GM19035 (cell line): Measurements from ENCODE around the gene TRPM5.
"Not testable (repeated sequence)": the region's sequence is repeated elsewhere in the genome, so short reads cannot be mapped to it uniquely, and the experiment has no call there.

ENCODE experiments used
- ATAC-seq: cut with Tn5 transposase; IDR thresholded peaks from one replicate; pipeline ENCODE4 v1.9.1; 2021; ENCODE audit not compliant: unreplicated experiment

TRPM5 gene, protein sequence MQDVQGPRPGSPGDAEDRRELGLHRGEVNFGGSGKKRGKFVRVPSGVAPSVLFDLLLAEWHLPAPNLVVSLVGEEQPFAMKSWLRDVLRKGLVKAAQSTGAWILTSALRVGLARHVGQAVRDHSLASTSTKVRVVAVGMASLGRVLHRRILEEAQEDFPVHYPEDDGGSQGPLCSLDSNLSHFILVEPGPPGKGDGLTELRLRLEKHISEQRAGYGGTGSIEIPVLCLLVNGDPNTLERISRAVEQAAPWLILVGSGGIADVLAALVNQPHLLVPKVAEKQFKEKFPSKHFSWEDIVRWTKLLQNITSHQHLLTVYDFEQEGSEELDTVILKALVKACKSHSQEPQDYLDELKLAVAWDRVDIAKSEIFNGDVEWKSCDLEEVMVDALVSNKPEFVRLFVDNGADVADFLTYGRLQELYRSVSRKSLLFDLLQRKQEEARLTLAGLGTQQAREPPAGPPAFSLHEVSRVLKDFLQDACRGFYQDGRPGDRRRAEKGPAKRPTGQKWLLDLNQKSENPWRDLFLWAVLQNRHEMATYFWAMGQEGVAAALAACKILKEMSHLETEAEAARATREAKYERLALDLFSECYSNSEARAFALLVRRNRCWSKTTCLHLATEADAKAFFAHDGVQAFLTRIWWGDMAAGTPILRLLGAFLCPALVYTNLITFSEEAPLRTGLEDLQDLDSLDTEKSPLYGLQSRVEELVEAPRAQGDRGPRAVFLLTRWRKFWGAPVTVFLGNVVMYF (N-terminal part only)

DNA sequence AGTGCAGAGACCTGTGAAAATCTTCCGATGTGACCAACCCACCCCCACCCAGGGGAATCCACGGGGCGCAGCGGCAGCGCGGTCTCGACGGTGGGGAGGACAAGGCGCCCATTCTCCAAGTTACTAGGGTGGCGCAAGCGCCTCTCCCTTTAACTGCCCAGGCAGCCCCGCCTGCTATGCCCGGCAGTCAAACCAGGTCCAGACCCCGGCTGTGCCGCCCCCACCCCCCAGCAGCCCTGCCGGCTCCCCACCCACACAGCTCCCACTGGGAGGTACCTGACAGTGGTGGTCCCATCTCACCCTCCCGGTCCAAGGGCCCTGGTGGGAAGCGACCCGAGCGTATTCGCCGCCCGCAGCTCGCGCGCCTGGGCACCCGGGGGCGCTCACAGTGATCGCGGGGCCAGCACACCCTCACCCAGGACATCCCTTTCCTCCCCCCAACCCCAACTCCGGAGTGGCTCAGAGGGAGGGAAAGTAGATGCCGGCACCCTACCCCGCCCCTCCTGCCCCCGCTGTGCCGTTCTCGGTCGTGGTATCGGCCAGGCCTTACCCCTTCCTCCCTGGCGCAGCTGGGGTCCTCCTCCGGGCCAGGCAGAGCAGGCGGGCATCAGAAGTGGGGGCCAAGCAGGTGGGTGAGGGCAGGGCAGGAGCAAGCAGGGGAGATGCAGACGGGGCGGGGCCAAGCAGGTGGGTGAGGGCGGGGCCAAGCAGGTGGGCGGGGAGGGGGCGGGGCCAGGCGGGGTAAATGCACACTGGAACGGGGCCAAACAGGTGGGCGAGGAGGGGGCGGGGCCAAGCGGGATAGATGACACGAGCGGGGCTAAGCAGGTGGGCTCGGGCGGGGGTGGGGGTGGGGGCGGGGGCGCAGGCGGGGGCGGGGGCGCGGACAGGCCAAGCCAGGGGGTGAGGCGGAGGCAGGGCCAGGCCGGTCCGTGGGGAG, at the start of gene TRPM5:
TSS of gene TRPM5 (minus strand) at position 634 of the 940 bp plus-strand sequence. CDS start 21,478 bp downstream, outside the sequence.
- ATAC-seq = no peak

DNA sequence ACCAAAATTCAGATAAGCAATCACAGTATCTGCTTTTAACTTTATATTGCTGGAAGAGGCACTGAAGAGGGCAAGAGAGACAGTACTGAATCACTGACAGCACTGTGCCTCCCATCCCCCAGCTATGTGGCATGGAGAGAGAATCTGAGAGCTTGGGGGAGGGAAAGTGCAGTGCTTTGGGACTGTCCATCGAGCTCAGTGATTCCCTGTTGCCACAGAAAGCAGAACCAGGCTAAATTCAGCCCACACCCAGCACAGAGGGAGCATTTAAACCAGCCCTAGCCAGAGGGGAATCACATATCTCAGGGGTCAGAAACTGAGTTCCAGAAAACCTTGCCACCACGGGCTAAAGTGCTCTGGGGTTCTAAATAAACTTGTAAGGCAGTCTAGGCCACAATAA, 44.8 kb upstream of the TRPM5 start:
- no peak for ATAC-seq

DNA sequence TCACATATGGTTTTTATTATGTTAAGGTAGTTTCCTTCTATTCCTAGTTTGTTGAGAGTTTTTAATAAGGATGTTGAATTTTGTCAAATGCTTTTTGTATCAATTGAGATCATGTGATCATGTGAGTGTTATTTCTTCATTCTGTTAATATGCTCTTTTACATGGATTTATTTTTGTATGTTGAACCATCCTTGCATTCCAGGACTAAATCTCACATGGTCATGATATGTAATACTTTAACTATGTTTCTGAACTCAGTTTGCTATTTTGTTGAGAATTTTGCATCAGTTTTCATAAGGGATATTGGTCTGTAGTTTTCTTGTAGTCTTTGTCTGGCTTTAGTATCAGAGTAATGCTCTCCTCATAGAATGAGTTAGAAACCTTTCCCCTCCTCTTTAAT, 43.7 kb upstream of the TRPM5 start:
- ATAC-seq = no peak

DNA sequence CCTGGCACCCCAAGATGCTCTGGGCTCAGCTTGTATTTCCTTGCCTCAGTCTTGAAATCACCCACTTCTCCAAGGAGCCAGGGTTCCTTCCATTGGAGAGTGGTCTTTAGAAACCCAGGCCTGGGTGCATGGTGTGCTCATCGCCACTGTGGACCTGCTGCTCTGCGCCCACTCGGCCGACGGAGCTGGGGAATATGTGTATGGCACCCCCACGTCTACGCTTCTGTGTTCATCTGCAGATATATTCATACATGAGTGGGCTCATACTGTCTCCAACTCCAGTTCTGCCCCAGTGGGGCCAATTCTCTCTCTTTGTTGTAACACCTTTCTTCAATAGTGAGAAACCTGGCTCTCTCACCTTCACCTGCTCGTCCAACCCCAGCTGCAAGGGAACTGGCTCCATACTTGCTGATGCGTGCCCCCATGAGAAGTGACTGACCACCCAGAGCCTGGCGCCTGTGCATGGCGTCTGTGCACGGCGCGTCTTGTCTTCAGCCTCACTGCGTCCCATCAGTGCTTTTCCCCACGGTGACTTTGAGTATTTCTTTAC, 40.3 kb upstream of the TRPM5 start:
- no peak for ATAC-seq

DNA sequence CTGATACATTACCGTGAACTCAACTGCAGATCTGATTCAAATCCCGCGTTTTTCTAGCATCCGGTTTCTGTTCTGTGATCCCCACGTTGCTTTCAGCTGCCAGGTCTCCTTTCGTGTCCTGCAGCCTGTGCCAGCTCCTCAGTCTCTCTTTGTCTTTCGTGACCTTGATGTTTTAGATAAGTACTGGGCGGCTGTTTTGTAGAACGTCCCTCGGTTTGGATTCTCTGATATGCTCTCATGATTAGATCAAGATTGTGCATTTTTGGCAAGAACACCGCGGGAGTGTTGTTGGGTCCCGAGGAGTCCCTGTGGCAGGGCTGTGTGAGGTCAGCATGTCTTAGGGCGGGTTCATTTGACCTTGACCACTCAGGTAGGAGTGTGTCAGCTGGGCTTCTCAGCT, 39.1 kb upstream of the TRPM5 start:
- ATAC-seq = no peak

DNA sequence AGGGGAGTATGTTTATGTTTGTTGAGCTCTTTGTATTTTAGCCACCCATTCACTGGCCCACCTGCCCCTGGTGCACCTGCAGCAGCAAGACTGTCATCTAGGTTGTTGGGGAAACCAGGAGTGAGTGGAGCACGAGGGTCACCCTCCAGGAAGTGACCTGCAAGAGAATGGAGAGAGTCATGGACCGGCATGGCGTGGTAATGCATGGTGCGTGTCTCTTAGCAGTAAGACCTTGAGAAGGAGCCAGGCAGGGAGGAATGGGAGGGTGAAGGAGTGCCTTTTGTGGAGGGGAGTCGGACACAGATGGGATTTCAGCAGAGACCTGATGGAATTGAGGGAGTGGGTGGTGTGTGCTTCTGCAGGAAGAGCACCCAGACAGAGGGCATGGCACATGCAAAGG, 38.4 kb upstream of the TRPM5 start:
- no peak for ATAC-seq

DNA sequence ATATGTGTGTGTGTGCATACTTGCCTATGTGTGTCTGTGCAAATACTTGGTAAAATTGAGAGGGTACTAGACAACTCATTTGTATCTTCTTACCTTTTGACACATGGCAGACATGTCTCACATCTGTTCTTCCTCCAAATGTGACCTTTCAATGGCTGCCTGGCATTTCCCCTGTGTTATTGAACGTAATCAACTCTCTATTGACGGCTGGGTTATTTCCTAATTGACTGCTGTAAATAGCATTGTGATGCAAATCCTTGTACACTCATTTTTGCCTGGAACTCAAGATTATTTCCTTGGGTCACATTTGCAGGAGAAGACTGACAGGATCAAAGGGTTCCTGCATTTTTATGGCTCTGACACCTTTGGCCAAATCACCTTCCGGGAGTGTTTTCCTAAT, 37.9 kb upstream of the TRPM5 start:
- no peak for ATAC-seq

DNA sequence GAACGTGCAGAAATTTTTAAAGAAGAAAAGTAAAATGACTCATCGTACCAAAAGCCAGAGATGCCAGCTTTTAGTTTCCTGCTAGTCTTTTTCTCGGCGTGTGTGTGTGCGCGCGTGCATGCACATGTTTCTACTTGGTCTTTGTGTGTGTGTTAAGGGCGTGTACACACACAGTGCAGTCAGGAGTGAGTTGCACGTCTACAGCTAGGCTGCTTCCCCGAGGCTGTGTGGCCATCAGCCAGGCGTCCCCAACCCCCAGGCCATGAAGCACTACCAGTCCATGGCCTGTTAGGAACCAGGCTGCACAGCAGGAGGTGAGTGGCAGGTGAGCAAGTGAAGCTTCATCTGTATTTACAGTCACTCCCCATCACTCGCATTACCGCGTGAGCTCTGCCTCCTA, 36.9 kb upstream of the TRPM5 start:
- no peak for ATAC-seq

DNA sequence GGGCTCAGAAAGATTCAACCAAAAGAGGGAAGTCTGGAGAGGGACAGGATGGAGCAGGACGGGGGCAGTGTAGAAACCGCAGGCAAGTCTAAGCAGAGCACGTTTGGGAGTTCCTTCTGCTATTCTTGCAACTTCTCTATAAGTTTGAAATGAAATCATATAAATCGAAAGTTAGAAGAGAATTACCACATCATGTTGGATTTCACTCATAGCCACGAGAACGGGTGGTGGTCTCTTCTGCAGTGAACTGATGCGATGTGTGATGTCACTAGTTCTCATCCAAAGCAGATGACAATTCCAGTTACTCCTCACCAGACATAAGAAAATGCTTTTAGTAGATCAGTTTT, 36.5 kb upstream of the TRPM5 start:
- ATAC-seq = no peak

DNA sequence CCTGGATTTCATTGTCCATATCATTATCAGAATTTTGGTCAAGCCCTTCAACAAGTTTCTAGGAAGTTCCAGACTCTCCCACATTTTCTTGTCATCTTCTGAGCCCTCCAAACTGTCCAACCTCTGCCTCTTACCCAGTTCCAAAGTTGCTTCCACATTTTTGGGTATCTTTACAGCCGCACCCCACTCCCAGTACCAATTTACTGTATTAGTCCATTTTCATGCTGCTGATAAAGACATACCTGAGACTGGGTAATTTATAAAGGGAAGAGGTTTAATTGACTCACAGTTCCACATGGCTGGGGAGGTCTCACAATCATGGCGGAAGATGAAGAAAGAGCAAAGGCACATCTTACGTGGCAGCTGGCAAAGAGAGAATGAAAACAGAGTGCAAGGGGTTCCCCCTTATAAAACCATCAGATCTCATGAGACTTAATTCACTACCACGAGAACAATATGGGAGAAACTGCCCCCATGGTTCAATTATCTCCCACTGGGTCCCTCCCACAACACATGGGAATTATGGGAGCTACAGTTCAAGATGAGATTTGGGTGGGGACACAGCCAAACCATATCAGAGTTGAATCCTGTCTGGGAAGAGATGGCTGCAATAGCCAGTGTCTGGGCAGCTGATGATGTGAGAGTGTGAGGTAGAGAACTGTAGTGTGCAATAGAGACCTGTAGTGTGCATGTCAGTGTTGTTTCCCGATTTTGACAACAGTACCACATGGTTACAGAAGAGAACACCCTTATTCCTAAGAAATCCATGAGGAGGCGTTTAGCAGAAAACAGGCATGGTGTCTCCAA, 36.0 kb upstream of the TRPM5 start:
- not testable (repeated sequence) for ATAC-seq

DNA sequence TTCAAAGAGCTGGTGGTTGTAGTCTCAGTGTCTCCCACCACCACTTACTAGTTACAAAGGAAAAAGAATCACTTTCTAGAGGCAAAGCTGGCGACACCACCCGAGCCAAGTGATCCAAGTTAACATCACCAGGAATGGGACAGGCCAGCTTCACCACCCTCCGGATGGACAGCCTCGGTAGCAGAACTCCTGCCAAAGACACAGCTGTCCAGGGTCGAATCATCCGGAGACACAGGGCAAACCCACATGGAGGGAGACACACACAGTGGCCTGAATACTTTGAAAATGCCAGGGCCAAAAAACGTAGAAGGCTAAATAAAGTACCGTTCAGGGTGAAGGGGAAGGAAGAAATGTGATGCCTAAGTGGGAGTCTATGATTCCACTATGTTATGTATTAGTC, 33.6 kb upstream of the TRPM5 start:
- ATAC-seq = no peak

DNA sequence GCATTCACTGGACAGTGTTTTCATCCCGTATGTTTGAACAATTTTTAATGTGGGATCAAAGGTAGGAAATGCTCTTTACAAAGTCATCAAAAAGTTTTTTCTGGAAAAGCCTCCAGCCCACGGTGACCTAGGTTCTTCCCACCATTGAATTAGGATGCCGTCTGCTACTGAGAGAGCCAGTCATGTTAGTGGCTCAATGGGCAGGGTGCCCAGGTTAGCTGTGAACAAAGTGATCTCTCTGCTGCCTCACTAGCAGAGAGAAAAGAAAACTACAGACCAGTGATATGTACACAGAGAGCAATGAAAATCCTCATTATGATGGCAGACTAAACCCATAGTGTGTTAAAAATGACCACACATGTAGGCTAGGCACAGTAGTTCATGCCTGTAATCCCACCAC, 32.9 kb upstream of the TRPM5 start:
- ATAC-seq = no peak

DNA sequence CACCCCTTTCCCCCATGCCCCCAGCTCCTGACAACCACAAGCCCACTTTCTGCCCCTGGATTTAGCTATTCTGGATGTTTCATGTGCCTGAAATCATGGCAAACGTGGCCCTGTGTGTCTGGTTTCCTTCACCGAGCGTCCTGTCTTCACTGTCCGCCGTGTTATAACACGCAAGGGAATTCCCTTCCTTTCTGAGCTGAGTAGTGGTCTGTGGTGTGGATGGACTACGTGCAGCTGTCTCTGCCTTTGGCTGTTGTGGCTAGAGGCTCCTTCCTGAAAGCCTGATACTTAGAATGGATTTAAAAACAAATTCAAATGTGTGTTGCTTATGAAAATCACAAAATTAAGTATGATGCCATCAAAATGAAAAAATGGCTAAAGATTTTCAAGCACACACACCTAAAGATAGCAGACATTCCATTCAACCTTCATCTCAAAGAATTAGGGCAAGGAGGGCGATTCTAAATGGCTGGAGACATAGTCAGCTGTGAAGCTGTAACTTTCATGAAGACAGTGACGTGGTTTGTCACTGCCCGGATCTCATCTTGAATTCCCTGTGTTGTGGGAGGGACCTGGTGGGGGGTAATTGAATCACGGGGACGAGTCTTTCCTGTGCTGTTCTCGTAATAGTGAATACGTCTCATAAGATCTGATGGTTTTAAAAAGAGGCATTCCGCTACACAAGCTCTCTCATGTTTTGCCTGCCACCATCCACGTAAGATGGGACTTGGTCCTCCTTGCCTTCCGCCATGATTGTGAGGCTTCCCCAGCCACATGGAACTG, 31.0 kb upstream of the TRPM5 start:
- ATAC-seq = no peak

DNA sequence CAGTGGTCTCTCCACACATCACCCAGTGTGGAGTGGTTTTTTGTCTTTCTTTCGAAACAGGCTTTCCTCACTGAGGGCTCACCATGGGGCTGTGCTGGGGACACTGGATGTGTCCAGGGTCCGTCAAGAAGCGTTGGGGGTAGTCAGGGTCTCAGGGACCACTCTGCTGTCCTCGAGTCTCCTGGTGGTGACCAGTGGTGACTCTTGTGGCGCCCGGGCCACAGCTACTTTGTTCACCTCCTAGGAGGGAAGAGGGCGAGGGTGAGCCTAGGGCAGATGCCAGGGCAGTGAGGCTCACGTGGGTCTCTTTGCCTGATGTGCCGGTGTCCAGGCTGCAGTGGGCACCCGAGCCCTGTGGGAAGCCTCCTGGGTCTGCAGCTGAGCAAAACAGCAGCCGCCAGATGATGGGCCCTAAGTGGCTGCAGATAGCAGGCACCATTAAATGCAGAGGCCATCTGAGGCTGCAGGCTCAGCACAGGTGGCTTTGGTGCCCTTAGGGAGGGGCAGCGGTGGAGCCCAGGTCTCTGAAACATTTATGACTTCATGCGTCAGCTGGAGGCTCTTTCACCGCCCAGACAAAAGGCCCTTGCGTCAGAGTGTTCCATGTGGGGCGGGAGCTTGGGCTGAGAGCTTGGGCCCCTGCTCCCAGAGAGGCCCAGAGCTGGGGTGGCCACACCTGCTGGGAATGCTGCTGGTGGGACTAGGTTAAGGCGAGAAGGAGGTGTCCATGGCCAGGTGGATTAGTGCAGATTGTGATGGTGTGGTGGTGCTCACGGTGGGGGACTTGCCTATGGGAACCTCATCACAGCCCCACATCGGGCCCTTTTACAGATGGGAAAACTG, 30.0 kb upstream of the TRPM5 start:
- no peak for ATAC-seq

DNA sequence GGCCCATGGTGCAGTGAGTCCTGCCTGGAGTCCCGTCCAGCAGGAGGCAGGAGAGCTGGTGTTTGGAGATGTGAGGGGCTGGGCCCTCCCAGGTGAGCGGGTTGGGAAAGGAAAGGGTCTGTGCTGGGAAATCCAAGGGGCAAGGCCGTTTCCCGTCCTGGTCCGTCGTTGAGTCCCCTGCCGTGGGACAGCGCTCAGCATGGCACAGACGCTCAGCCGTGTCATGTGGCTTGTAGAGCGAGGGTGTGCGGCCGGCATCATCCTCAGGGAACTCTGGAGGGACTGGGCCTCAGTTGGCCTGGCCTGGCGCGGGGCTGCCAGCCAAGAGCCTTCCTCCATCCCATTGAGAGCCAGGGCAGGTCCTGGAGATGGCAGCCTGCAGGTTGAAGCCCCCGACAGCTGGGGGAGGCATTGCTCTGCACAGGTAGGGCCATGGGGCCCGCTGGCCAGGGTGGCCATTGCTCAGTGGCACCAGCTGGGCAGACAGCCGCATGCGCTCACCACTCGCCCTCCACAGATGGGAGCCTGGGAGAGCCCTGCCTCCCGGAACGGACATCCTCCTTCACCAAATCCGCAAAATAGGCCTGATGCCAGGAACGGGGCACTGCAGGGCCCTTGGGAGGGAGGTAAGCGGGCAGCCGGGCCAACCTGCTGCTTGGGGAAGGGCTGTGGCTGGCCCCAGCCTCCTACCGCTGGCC, 29.2 kb upstream of the TRPM5 start:
- ATAC-seq = no peak

DNA sequence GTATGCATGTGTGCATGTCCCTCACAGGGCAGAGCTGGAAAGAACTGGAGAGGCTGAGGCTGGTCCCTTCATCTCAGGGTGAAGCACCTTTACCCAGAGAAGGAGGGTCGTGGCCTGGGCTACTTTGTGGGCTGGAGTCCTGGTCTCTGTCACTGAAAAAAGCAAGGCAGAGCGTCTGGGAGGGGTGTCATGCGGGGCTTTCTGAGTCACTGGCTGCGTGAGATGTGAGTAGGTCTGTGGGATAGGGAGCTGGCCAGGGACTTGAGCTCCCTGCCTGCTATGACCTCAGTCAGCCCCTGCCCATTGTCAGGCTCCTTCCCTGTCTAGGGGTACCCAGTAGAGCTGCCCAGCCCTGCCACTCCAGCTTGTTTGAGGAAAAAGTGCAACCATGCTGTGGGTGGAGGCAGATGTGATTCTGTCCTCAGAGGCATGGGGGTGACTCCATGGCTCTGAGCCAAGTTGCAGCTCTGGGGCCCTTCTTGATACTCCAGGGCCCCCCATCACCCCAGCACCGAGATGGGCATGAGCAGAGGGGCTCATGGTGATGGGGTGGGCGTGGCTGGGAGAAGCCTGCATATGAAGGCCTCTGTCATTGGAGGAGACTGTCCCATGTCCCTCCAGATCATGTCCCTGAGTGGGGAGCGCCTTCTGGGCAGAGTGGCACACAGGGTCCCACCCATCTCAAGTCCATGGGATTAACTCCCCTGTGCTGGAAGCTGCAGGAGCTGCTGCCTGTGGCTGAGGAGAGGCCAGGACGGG, 28.3 kb upstream of the TRPM5 start:
- no peak for ATAC-seq

DNA sequence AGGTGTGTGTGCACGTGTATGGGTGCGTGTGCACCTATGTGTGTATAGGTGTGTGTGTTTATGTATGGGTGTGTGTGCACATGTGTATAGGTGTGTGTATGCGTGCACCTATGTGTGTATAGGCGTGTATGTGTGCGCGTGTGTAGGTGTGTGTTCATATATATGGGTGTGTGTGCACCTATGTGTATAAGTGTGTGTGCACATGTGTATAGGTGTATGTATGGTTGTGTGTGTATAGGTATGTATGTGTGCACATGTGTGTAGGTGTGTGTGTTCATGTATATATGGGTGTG, 27.4 kb upstream of the TRPM5 start:
- ATAC-seq = no peak
